H9 (cell line): Measurements from ENCODE around the gene MRPS26. TPM values are rescaled to one million over a fixed set of nuclear protein-coding genes. Genes with fewer than 3 reads are reported as not detected.

ENCODE experiments used
- DNase-seq: peaks from one replicate; pipeline ENCODE4 v3.0.0-alpha.2; 2017
- H2AFZ ChIP-seq: one replicate; pipeline ENCODE4 v1.6.1; 2013; ENCODE audit warnings: mild to moderate bottlenecking, low read length, control low read depth, moderate library complexity
- H2AK5ac ChIP-seq: 2 replicates; pipeline ENCODE4 v1.6.1; 2013; ENCODE audit warnings: low read length, control low read depth, mixed read lengths; ENCODE audit not compliant: insufficient read length
- H2BK120ac ChIP-seq: one replicate; pipeline ENCODE4 v1.6.1; 2013; ENCODE audit warnings: low read depth, mild to moderate bottlenecking, low read length, control low read depth, inconsistent platforms; ENCODE audit not compliant: poor library complexity, severe bottlenecking
- H2BK12ac ChIP-seq: 2 replicates; pipeline ENCODE4 v1.6.1; 2013; ENCODE audit warnings: low read length, control low read depth, mixed read lengths, low read depth; ENCODE audit not compliant: insufficient read length
- H2BK15ac ChIP-seq: 2 replicates; pipeline ENCODE4 v1.6.1; 2013; ENCODE audit warnings: low read depth, low read length, control low read depth
- H2BK20ac ChIP-seq: one replicate; pipeline ENCODE4 v1.6.1; 2013; ENCODE audit warnings: low read depth, mild to moderate bottlenecking, low read length, control low read depth, inconsistent platforms; ENCODE audit not compliant: poor library complexity, severe bottlenecking
- H2BK5ac ChIP-seq: 2 replicates; pipeline ENCODE4 v1.6.1; 2013; ENCODE audit warnings: low read length, control low read depth, mixed read lengths; ENCODE audit not compliant: insufficient read length
- H3K14ac ChIP-seq: 2 replicates; pipeline ENCODE4 v1.6.1; 2013; ENCODE audit warnings: low read length, control low read depth; ENCODE audit not compliant: insufficient read depth
- H3K18ac ChIP-seq: 2 replicates; pipeline ENCODE4 v1.6.1; 2013; ENCODE audit warnings: low read depth, mild to moderate bottlenecking, mixed read lengths, low read length, control low read depth; ENCODE audit not compliant: insufficient read length
- H3K23ac ChIP-seq: 2 replicates; pipeline ENCODE4 v1.6.1; 2013; ENCODE audit warnings: low read length, control low read depth, mixed read lengths, low read depth; ENCODE audit not compliant: insufficient read length
- H3K23me2 ChIP-seq: 2 replicates; pipeline ENCODE4 v1.6.1; 2013; ENCODE audit warnings: low read depth, mild to moderate bottlenecking, mixed read lengths, low read length, control low read depth; ENCODE audit not compliant: insufficient read length, poor library complexity, severe bottlenecking
- H3K27ac ChIP-seq: 2 replicates; pipeline ENCODE4 v1.5.1; 2013; ENCODE audit warnings: low read length, control low read depth, mixed read lengths, low read depth; ENCODE audit not compliant: insufficient read length
- H3K27me3 ChIP-seq: 2 replicates; pipeline ENCODE4 v1.6.1; 2013; ENCODE audit warnings: low read length, control low read depth, inconsistent platforms; ENCODE audit not compliant: insufficient read depth
- H3K4ac ChIP-seq: 2 replicates; pipeline ENCODE4 v1.6.1; 2013; ENCODE audit warnings: low read depth, mild to moderate bottlenecking, control low read depth, inconsistent platforms, low read length, moderate library complexity
- H3K4me1 ChIP-seq: 2 replicates; pipeline ENCODE4 v1.6.1; 2013; ENCODE audit warnings: low read length, control low read depth, inconsistent platforms; ENCODE audit not compliant: insufficient read depth
- H3K4me2 ChIP-seq: 2 replicates; pipeline ENCODE4 v1.6.1; 2013; ENCODE audit warnings: low read length, control low read depth, mixed read lengths; ENCODE audit not compliant: insufficient read length, insufficient read depth
- H3K56ac ChIP-seq: 2 replicates; pipeline ENCODE4 v1.6.1; 2013; ENCODE audit warnings: low read depth, mild to moderate bottlenecking, mixed read lengths, low read length, control low read depth; ENCODE audit not compliant: insufficient read length
- H3K79me1 ChIP-seq: 2 replicates; pipeline ENCODE4 v1.6.1; 2013; ENCODE audit warnings: low read depth, mild to moderate bottlenecking, moderate library complexity, low read length, control low read depth, inconsistent platforms; ENCODE audit not compliant: insufficient read depth, poor library complexity, severe bottlenecking
- H3K79me2 ChIP-seq: 2 replicates; pipeline ENCODE4 v1.6.1; 2013; ENCODE audit warnings: low read length, control low read depth, inconsistent platforms; ENCODE audit not compliant: insufficient read depth
- H3K9ac ChIP-seq: 2 replicates; pipeline ENCODE4 v1.6.1; 2013; ENCODE audit warnings: low read length, control low read depth, mixed read lengths; ENCODE audit not compliant: insufficient read length; ENCODE audit errors: extremely low read depth
- H3K9me3 ChIP-seq: one replicate; pipeline ENCODE4 v1.6.1; 2013; ENCODE audit warnings: low read depth, low read length, inconsistent platforms; ENCODE audit not compliant: control insufficient read depth
- H3T11ph ChIP-seq: one replicate; pipeline ENCODE4 v1.6.1; 2013; ENCODE audit warnings: mild to moderate bottlenecking, low read length, control low read depth, inconsistent platforms
- H4K20me1 ChIP-seq: one replicate; pipeline ENCODE4 v1.6.1; 2013; ENCODE audit not compliant: control insufficient read depth, insufficient read length, insufficient read depth
- H4K5ac ChIP-seq: 2 replicates; pipeline ENCODE4 v1.6.1; 2013; ENCODE audit warnings: low read depth, mild to moderate bottlenecking, mixed read lengths, low read length, control low read depth; ENCODE audit not compliant: insufficient read length
- H4K8ac ChIP-seq: replicated peaks from 2 replicates; pipeline ENCODE4 v1.6.1; 2013; ENCODE audit warnings: low read length, control low read depth, mixed read lengths, low read depth; ENCODE audit not compliant: insufficient read length
- H4K91ac ChIP-seq: 2 replicates; pipeline ENCODE4 v1.6.1; 2013; ENCODE audit warnings: low read depth, mild to moderate bottlenecking, moderate library complexity, mixed read lengths, low read length, control low read depth; ENCODE audit not compliant: insufficient read length
- H3K27ac Mint-ChIP-seq, 3 experiments: 2 replicates in 2 of 3; 3 replicates in 1 of 3; pipeline ENCODE4 v1.8.0; 2020 to 2021; ENCODE audit warnings: mixed read lengths in 3 of 3, mild to moderate bottlenecking in 1 of 3, moderate library complexity in 1 of 3
- H3K27me3 Mint-ChIP-seq: 2 replicates; pipeline ENCODE4 v1.8.0; 2021; ENCODE audit warnings: low read depth, mild to moderate bottlenecking, moderate library complexity, mixed read lengths
- H3K36me3 Mint-ChIP-seq, 3 experiments: 2 replicates in 2 of 3; 3 replicates in 1 of 3; pipeline ENCODE4 v1.8.0; 2020 to 2021; ENCODE audit warnings: low read depth in 3 of 3, mixed read lengths in 3 of 3; ENCODE audit not compliant: insufficient read depth in 1 of 3
- H3K4me1 Mint-ChIP-seq, 2 experiments: 2 replicates each; pipeline ENCODE4 v1.8.0; 2020; ENCODE audit warnings: mixed read lengths in 2 of 2
- H3K4me3 Mint-ChIP-seq, 2 experiments: 2 replicates in 1 of 2; 3 replicates in 1 of 2; pipeline ENCODE4 v1.8.0; 2020 to 2021; ENCODE audit warnings: mild to moderate bottlenecking in 2 of 2, mixed read lengths in 2 of 2, moderate library complexity in 1 of 2
- H3K9me3 Mint-ChIP-seq, 2 experiments: 2 replicates in 1 of 2; 3 replicates in 1 of 2; pipeline ENCODE4 v1.8.0; 2020; ENCODE audit warnings: mild to moderate bottlenecking in 2 of 2, mixed read lengths in 2 of 2, moderate library complexity in 1 of 2
- WGBS: extraction: QIAGEN DNeasy Blood & Tissue Kit; methylation state at CpG from one replicate; pipeline ENCODE4 v1.1.7; 2013; ENCODE audit warnings: missing lambda C conversion rate, low lambda C conversion rate, mixed read lengths; ENCODE audit not compliant: insufficient read length; ENCODE audit errors: extremely low coverage; 5-methylcytosine and 5-hydroxymethylcytosine counted together
- total RNA-seq: library from RNA; stranded (reverse); gene quantifications from 2 replicates; pipeline ENCODE4 v1.2.1, GENCODE V29; 2021
- TF ChIP-seq, protein P1 (sequence below): fragments of 200-600 bp; sonication (generic); conservative IDR thresholded peaks from 3 replicates; pipeline ENCODE4 v1.8.0; 2021; ENCODE audit warnings: antibody characterized with exemption, mild to moderate bottlenecking

Gene MRPS26
- total RNA-seq, 1 experiment from 2014 or later = 97.6 TPM

DNA sequence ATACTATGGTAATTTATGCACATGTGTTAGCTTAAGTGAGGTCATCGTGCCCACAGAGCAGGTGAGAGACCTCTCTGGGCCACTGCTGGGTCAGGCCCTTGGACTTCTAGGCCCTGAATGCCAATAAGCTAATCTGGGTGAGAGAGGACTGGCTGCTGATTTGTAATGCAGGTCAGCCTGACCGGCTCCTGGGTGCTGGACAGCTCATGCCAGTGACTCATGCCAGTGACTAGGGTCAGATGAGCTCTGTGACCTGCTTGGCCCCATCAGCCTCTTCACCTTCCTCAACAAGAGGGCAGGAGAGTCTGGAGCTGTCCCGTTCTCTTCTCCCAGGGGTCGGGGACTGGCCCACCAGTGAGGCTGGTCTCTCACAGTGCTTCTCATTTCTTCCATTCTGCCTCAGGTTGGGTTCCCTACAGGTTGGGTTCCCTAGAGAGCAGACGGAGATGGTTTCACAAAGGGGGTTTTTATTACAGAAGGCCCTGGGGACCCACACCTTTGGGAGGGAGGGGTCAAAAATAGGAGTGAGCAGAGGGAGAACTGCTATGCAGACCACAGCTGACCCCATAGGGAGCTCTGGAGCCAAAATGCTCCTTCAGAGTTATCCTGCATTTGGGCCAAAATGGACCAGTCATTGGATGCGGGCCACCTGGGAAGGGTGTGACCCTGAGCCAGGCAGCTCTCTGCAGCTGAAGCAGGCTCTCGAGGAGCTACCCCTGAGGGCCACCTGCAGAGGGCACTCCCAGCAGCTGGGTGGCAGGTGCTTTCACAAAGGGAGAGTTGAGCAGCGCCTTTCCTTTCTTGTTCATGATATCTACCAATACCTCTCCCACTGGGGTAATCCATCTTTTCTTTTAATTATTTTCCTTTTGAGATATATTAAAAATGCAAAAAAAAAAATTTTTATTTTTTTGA lies 23.4 kb downstream of the MRPS26 start:
- TF ChIP-seq, protein P1, sequence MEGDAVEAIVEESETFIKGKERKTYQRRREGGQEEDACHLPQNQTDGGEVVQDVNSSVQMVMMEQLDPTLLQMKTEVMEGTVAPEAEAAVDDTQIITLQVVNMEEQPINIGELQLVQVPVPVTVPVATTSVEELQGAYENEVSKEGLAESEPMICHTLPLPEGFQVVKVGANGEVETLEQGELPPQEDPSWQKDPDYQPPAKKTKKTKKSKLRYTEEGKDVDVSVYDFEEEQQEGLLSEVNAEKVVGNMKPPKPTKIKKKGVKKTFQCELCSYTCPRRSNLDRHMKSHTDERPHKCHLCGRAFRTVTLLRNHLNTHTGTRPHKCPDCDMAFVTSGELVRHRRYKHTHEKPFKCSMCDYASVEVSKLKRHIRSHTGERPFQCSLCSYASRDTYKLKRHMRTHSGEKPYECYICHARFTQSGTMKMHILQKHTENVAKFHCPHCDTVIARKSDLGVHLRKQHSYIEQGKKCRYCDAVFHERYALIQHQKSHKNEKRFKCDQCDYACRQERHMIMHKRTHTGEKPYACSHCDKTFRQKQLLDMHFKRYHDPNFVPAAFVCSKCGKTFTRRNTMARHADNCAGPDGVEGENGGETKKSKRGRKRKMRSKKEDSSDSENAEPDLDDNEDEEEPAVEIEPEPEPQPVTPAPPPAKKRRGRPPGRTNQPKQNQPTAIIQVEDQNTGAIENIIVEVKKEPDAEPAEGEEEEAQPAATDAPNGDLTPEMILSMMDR = peak; percentile 52
- H3K9me3 ChIP-seq = peaks cover 2% of the 10 kb centered on the region
- H3K18ac ChIP-seq = no peak overlapping the region
- H3K23ac ChIP-seq = no peak overlapping the region
- Mint-ChIP-seq H3K9me3 (peaks cover 3% of the 10 kb centered on the region in 2 experiments; a peak in 4 of 5 replicates), H3K27me3 (peaks cover 39% of the 10 kb centered on the region), H3K36me3 (no peaks in the 10 kb centered on the region; a peak in 2 of 7 replicates), H3K27ac (no peak overlapping the region), H3K4me1 (peaks cover 6% of the 10 kb centered on the region in 2 experiments), H3K4me3 (no peak overlapping the region)
- no peak overlapping the region for H2BK15ac ChIP-seq
- no peaks in the 10 kb centered on the region for H3K79me1 ChIP-seq
- no peak overlapping the region for H2AFZ ChIP-seq
- H2BK20ac ChIP-seq = no peak overlapping the region
- H3K4me1 ChIP-seq = no peaks in the 10 kb centered on the region
- H3K4me2 ChIP-seq = no peak overlapping the region
- H3K9ac ChIP-seq = no peak overlapping the region
- H4K91ac ChIP-seq = no peak overlapping the region
- H4K8ac ChIP-seq = no peak overlapping the region
- no peak overlapping the region for H4K5ac ChIP-seq
- H3T11ph ChIP-seq = no peak overlapping the region
- H2BK12ac ChIP-seq = no peak overlapping the region
- no peak overlapping the region; the same call in 1 of the 2 replicates for H3K14ac ChIP-seq
- no peaks in the 10 kb centered on the region for H3K23me2 ChIP-seq
- peak; percentile 57 for DNase-seq
- peaks cover 9% of the 10 kb centered on the region; the same call in 1 of the 2 replicates for H3K27me3 ChIP-seq
- no peak overlapping the region for H3K4ac ChIP-seq
- no CpG with 5 or more reads among the region's 8 CpGs for WGBS
- no peak overlapping the region for H3K27ac ChIP-seq
- H3K56ac ChIP-seq = no peak overlapping the region
- H2BK5ac ChIP-seq = no peak overlapping the region
- H4K20me1 ChIP-seq = no peaks in the 10 kb centered on the region
- no peak overlapping the region for H2AK5ac ChIP-seq
- H2BK120ac ChIP-seq = no peak overlapping the region
- no peaks in the 10 kb centered on the region for H3K79me2 ChIP-seq
